Stimulated activated naive CD8-positive, alpha-beta T cell treated with anti-CD3 and anti-CD28 coated beads, Interleukin-15, amount 100 ng/mL, for 72 hours (primary cell): ENCODE measurements around the gene MBD3.

Experiments
- ATAC-seq: fragments of 150-1000 bp; cut with Tn5 transposase; 2 replicates; pipeline ENCODE4 v1.10.0; 2021; ENCODE audit warnings: mild to moderate bottlenecking, moderate library complexity
- DNase-seq, 2 donors: peaks; one replicate each; pipeline ENCODE4 v3.0.0; 2021 to 2022
- H3K27ac Mint-ChIP-seq, 2 donors: one replicate each; pipeline ENCODE4 v1.8.0; 2022; ENCODE audit warnings: mild to moderate bottlenecking in 2 of 2, mixed read lengths in 2 of 2, moderate library complexity in 2 of 2
- H3K27me3 Mint-ChIP-seq: one replicate; pipeline ENCODE4 v1.8.0; 2022; ENCODE audit warnings: mixed read lengths
- H3K4me1 Mint-ChIP-seq: one replicate; pipeline ENCODE4 v1.8.0; 2022; ENCODE audit warnings: mild to moderate bottlenecking, mixed read lengths
- H3K4me3 Mint-ChIP-seq, 2 donors: one replicate each; pipeline ENCODE4 v1.8.0; 2022; ENCODE audit warnings: mild to moderate bottlenecking in 2 of 2, mixed read lengths in 2 of 2, moderate library complexity in 1 of 2
- H3K9me3 Mint-ChIP-seq, 2 donors: one replicate each; pipeline ENCODE4 v1.8.0; 2022; ENCODE audit warnings: mixed read lengths in 2 of 2

Gene MBD3

DNA sequence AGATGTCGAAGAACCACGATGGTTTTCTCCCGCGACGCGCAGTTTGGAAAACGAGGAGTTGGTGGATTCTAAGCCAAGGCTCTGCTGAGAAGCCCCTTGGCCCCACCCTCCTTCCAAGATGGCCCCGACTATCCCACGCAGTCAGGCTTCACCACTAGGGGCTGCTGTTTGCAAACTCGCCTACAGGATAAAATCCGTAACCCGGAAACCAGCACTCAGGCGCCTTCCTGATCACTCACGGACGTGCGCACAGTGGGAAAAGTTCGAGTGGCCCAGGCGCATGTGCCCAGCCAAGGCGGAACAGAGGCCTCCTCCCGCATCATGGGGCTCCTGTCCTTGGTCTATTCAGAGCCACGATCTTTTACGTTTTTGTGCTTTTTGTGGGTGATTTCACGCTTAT lies 31.8 kb upstream of the MBD3 start:
- ATAC-seq = peak; percentile 74
- H3K4me1 Mint-ChIP-seq = peaks cover 8% of the 10 kb centered on the region
- peak overlapping the region in 1 of 2 donors; percentile 34 for H3K27ac Mint-ChIP-seq
- no peaks in the 10 kb centered on the region for H3K27me3 Mint-ChIP-seq
- no peak overlapping the region for H3K4me3 Mint-ChIP-seq
- DNase-seq = peak; percentile 34 to 61
- no peaks in the 10 kb centered on the region for H3K9me3 Mint-ChIP-seq

DNA sequence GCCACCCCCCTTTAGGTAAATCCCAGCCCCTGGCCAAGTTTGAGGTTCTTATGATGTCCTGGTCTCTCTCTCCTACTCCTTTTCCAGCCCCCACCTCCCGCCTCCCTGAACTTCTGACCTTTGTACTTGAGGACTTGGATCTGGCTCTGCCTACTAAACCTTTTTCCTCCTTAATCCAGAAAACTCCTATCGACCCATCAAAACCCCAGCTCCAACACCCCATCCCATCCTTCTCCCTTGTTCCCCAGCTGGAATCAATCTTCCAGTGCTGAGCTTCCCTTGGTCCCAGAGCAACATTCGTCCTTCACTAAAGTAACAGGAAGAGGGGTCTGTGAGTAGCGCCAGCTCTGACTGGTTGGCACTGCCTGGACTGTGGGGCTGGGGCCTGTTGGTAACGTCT lies 29.9 kb upstream of the MBD3 start:
- ATAC-seq (no peak), DNase-seq (no peak)
- Mint-ChIP-seq H3K9me3 (no peaks in the 10 kb centered on the region), H3K27me3 (no peaks in the 10 kb centered on the region), H3K27ac (no peak overlapping the region), H3K4me1 (peaks cover 22% of the 10 kb centered on the region), H3K4me3 (no peak overlapping the region)

DNA sequence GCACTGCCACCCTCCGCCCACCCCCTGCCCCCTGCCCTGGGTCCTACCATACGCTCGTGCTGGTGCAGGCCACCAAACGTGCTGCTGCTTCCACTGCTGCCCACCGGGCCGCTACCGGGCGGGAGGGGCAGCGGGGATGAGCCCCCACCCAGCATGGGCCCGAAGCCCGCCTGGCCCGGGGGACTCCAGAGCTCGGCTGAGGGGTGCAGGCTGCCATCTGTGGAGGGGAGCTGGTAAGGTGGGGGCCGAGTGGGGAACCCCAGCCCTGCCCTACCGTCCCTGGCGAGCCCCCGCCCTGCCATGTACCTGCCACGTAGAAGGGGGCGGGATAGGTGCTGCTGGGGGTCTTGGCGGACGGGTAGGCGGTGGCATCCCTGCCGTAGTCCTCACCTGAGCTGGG lies 29.3 kb upstream of the MBD3 start:
- DNase-seq (no peak), ATAC-seq (peak; percentile 6)
- H3K4me3 Mint-ChIP-seq = no peak overlapping the region
- H3K4me1 Mint-ChIP-seq = peaks cover 28% of the 10 kb centered on the region
- no peaks in the 10 kb centered on the region for H3K27me3 Mint-ChIP-seq
- no peak overlapping the region for H3K27ac Mint-ChIP-seq
- no peaks in the 10 kb centered on the region for H3K9me3 Mint-ChIP-seq

DNA sequence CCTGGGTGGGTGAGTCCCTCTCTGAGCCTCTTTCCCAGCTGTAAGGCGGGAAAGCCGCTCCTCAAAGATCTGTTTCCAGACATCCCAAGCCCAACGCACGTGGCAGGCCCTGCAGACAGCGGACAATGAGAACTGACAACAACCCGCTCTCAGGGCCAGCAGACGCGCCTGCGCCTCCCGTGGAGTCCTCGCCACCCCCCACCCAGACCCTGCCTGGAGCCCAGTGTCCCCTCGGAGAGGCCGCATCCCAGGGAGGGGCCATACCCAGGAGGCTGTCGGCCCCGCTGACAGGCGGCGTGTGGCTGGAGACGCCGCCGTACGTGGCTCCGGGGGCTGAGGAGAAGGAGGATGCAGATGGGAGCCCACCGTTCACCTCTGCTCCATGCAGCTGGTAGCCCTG lies 28.9 kb upstream of the MBD3 start:
- H3K9me3 Mint-ChIP-seq = no peaks in the 10 kb centered on the region
- ATAC-seq = peak; percentile 11

DNA sequence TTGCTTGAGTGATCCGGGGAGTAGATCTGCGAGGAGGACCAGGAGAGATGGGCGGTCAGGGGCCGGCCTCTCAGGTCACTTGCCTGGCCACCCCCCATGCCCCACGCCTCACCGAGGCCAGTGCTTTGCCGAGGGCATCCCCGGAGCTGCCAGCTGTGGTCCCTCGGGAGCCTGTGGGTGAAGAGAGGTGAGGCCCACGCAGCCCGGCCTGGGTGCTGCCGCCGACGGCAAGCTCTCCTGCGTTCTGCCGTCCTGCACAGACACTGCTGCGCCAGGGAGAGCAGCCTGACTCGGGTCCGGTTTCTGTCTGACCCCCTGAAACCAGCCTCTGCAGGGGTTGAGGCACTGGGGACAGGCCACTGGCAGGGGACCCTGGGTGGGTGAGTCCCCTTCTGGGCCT lies 28.4 kb upstream of the MBD3 start:
- H3K27me3 Mint-ChIP-seq = no peaks in the 10 kb centered on the region
- DNase-seq (no peak), ATAC-seq (no peak)
- H3K4me1 Mint-ChIP-seq = peaks cover 35% of the 10 kb centered on the region
- H3K9me3 Mint-ChIP-seq = no peaks in the 10 kb centered on the region
- no peak overlapping the region for H3K4me3 Mint-ChIP-seq
- H3K27ac Mint-ChIP-seq = no peak overlapping the region

More for the DNA sequence above, 28.9 kb upstream of the MBD3 start:
- Mint-ChIP-seq H3K27ac (no peak overlapping the region), H3K27me3 (no peaks in the 10 kb centered on the region), H3K4me1 (peaks cover 32% of the 10 kb centered on the region), H3K4me3 (no peak overlapping the region)
- DNase-seq = no peak

DNA sequence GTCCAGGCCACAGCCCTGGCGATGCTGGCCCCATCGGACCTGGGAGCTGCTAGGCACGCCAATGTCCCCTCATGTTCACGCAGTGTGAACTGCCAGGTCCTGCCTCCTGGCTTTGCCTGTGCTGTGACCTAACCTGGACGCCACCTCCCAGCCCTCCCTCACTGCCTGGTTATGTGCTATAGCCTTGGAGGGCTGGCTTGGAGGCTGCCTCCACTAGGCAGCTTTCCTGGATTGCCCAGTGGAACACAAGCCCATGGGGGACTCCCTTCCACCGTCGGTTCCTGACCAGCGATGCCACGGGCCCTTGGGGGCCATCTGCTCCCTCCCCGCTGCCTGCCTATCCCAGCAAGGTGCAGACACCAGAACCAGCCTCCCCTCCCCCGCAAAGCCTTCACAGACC lies 27.8 kb upstream of the MBD3 start:
- H3K4me1 Mint-ChIP-seq = peaks cover 35% of the 10 kb centered on the region
- no peaks in the 10 kb centered on the region for H3K27me3 Mint-ChIP-seq
- DNase-seq = no peak
- ATAC-seq = no peak
- no peak overlapping the region for H3K27ac Mint-ChIP-seq
- no peaks in the 10 kb centered on the region for H3K9me3 Mint-ChIP-seq
- H3K4me3 Mint-ChIP-seq = no peak overlapping the region

DNA sequence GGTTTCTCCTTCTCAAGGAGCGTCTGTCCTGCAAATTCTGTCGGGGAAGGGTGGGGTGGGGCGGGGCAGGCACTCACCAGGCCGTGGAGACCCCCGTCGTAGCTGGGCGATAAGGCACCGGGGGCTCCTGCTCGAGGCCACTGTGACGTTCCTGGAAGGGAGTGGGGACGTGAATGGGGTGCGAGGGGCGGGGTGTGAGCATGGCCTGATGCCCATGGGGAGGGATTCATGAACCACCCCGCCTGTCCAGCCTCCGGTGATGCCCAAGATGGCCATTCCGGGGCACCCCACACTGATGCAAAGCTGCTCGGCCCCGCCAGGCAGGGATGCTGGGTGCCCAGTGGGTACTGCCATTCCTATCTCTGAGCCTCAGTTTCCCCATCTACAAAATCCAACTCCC lies 27.0 kb upstream of the MBD3 start:
- no peak for ATAC-seq
- H3K4me1 Mint-ChIP-seq = peaks cover 34% of the 10 kb centered on the region
- H3K4me3 Mint-ChIP-seq = no peak overlapping the region
- no peak overlapping the region for H3K27ac Mint-ChIP-seq
- DNase-seq = no peak
- no peaks in the 10 kb centered on the region for H3K27me3 Mint-ChIP-seq
- no peaks in the 10 kb centered on the region for H3K9me3 Mint-ChIP-seq

DNA sequence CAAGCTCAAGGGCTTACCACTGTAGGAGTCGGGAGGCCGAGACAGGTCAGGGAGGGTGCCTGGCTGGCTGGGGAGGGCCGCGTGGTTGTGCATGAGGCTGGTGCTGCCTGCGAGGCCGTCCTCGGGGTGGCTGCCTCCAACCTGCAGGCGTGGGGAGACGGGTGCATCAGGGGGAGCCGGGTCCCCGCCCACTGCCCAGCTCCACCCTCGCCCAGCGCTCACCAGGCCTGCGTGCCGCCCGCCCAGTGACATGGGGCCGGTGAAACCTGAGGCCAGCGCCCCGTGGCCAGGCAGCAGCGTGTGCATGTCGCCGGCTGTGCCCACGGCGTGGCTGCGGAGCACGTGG lies 26.4 kb upstream of the MBD3 start:
- Mint-ChIP-seq H3K27ac (peak overlapping the region in 1 of 2 donors; percentile 64), H3K9me3 (no peaks in the 10 kb centered on the region), H3K4me1 (peaks cover 36% of the 10 kb centered on the region), H3K4me3 (no peak overlapping the region), H3K27me3 (no peaks in the 10 kb centered on the region)
- ATAC-seq (no peak), DNase-seq (no peak)

DNA sequence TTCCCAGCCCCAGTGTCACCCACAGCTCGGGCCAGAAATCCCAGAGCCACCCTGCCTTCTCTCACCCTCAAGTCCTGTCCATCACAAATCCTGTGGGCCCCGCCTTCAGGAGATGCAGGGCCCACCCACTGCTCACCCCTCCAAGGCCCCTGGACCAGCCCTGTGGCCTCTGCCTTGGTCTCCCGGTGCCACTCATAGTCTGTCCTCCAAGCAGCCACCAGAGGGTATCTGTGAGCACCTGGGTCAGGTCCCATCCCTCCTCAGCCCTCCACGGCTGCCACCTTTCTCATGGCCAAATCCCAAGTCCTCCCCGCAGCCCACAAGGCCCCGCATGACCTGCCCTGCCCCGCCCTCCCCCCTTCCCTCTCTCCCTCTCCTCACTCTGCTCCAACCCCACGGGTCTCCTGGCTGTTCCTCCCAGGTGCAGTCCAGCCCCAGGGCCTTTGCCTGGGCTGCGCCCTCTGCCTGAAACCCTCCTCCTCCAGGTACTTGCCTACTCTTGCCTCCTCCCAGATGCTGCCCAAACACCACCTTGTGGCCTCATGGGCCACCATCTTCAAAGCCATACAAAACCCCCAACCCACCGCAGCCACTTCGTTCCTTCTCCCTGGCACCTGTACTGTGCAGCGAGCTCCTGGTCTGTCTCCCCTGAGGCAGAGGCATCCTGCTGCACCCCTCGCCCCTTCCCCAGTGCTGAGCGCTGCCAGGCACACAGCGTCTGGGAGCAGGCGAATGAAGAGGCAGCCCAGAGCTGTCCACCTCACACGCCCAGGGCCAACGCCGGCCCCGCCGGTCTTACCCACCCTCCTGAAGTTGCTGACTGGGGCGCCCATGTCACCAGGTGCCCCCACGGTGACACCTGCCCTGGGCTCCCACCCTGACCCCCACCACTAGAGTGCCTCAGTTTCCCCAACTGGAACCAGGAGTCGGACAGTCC lies 25.8 kb upstream of the MBD3 start:
- peak overlapping the region in 1 of 2 donors; percentile 14 for H3K4me3 Mint-ChIP-seq
- ATAC-seq = peak; percentile 70
- DNase-seq = peak; percentile 24 to 42
- peak overlapping the region in 1 of 2 donors; percentile 64 for H3K27ac Mint-ChIP-seq
- no peaks in the 10 kb centered on the region for H3K9me3 Mint-ChIP-seq
- peaks cover 41% of the 10 kb centered on the region for H3K4me1 Mint-ChIP-seq
- no peaks in the 10 kb centered on the region for H3K27me3 Mint-ChIP-seq

DNA sequence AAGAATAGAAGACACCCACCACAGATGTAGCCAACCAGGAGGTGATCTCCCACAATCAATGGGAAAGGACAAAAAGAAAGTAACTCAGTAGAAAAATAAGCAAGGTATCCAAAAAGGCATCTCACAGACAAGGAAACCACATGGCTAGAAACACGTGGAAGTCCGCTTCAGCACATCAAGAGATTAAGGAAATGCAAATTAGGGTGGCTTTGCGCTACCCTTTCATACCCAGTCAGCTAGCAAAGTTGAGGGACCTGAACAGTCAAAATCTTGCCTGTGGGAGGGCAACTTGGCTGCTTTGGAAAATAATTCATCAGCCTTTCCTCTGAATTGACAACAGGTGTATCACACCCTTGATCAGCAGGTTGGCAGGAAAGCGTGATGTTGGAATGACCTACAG lies 24.2 kb upstream of the MBD3 start:
- Mint-ChIP-seq H3K27ac (peak overlapping the region in 1 of 2 donors; percentile 69), H3K4me3 (no peak overlapping the region)

DNA sequence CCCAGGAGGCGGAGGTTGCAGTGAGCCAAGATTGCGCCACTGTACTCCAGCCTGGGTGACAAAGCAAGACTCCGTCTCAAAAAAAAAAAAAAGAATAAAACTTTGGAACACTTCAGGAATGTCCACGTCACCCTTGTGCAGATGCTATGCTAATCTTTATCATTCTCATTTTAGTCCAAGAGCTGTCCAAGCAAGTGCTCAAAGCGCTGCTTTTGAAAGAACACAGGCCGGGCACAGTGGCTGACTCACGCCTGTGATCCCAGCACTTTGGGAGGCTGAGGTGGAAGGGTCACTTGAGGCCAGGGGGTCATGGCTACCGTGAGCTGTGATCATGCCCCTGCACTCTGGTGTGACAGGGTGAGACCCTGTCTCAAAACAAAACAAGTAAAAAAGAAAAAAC lies 23.7 kb upstream of the MBD3 start:
- no peak for ATAC-seq
- Mint-ChIP-seq H3K9me3 (no peaks in the 10 kb centered on the region), H3K4me3 (no peak overlapping the region), H3K4me1 (peaks cover 54% of the 10 kb centered on the region), H3K27me3 (no peaks in the 10 kb centered on the region), H3K27ac (peak overlapping the region in 1 of 2 donors; percentile 72)
- DNase-seq = no peak

More for the DNA sequence above, 24.2 kb upstream of the MBD3 start:
- Mint-ChIP-seq H3K4me1 (peaks cover 51% of the 10 kb centered on the region), H3K27me3 (no peaks in the 10 kb centered on the region), H3K9me3 (no peaks in the 10 kb centered on the region)
- no peak for DNase-seq
- no peak for ATAC-seq

DNA sequence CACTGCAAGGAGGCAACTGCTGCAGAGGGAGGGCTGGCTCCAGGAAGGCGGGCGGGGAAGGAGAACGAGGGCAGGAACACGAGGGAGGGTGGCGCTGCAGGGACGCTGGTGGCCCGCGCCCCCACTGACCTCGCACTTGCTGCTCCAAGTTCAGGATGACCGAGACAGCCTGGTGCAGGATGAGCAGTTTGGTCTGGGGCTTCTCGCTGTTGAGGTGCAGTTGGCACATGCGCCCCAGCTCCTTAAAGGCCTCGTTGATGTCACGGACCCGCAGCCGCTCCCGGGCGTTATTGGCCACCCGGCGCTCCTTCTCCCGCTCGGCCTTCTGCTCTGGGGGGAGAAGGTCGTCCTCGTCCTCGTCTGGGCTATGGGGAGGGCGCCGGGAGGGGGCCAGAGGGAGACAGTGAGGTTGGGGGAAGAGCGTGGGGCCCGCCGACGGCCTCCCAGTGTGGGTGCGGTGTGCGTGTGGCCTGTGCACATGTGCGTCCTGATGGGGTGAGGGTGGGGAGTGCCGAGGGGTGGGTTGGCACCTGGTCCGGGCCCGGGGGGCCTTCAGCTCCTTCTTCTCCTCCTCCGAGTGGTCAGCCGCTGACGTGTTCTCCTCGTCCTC lies 22.6 kb upstream of the MBD3 start:
- Mint-ChIP-seq H3K4me1 (peaks cover 66% of the 10 kb centered on the region), H3K27ac (no peak overlapping the region), H3K4me3 (no peak overlapping the region), H3K27me3 (no peaks in the 10 kb centered on the region), H3K9me3 (no peaks in the 10 kb centered on the region)
- DNase-seq (no peak), ATAC-seq (no peak)

DNA sequence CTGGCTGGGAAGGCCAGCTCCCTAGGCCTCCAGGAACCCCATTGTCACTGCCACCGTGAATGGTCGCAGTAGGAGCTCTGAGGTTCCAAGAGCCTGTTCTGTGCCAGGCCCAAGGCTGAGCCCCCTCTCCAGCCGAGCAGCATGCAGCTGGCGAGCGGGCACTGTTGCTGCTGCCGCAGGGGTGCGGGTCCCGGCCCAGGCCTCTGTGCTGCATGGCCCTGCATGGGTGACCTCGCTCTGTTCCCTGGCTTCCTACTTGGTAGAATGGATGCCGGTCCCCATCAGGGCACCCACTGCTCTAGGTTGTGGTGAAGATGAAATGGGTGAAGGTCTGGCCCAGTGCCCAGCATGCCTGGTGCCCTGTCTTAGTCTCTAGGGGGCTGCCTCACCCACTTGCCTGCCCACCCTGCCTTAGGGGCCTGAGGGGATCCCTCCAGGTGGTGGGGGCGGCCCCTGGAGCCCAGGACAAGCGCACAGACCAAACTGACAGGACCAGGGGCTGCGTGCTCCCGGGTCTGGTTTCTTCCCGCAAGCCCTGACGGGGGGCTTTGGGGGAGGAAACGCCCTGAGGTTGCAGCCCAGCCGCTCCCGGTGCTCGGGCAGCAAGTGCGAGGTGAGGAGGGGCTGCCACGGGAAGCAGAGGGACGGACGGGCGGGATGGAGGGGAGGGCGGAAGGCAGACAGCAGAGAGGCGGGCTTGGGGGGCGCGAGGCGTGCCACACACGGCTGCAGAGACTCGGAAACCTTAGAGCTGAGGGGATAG lies 21.3 kb upstream of the MBD3 start:
- peaks cover 79% of the 10 kb centered on the region for H3K4me1 Mint-ChIP-seq
- no peak for DNase-seq
- H3K27me3 Mint-ChIP-seq = no peaks in the 10 kb centered on the region
- H3K9me3 Mint-ChIP-seq = no peaks in the 10 kb centered on the region
- H3K4me3 Mint-ChIP-seq = no peak overlapping the region
- H3K27ac Mint-ChIP-seq = peak overlapping the region in 1 of 2 donors; percentile 55
- ATAC-seq = no peak

DNA sequence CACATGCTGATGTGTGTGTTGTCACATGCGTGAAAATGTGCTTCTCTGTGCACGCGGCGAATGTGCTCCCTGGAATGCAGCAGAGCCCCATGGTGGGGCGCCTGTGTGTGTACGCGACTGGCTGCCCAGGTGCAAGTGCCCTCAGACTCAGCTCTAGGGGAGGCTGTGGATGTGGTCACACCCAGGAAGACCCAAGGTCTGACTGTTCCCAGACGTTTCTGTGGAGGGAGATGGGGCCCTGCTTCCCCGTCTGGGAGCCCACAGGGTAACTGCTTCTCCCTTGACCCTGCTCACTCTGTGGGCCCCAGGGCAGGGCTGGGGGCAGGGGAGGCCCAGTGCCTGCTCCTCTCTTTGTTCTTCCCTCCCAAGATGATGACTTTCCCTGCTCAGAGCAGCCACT lies 20.5 kb upstream of the MBD3 start:
- no peak overlapping the region for H3K4me3 Mint-ChIP-seq
- ATAC-seq (no peak), DNase-seq (no peak)
- no peaks in the 10 kb centered on the region for H3K27me3 Mint-ChIP-seq
- peaks cover 79% of the 10 kb centered on the region for H3K4me1 Mint-ChIP-seq
- H3K9me3 Mint-ChIP-seq = no peaks in the 10 kb centered on the region
- peak overlapping the region in 1 of 2 donors; percentile 92 for H3K27ac Mint-ChIP-seq

DNA sequence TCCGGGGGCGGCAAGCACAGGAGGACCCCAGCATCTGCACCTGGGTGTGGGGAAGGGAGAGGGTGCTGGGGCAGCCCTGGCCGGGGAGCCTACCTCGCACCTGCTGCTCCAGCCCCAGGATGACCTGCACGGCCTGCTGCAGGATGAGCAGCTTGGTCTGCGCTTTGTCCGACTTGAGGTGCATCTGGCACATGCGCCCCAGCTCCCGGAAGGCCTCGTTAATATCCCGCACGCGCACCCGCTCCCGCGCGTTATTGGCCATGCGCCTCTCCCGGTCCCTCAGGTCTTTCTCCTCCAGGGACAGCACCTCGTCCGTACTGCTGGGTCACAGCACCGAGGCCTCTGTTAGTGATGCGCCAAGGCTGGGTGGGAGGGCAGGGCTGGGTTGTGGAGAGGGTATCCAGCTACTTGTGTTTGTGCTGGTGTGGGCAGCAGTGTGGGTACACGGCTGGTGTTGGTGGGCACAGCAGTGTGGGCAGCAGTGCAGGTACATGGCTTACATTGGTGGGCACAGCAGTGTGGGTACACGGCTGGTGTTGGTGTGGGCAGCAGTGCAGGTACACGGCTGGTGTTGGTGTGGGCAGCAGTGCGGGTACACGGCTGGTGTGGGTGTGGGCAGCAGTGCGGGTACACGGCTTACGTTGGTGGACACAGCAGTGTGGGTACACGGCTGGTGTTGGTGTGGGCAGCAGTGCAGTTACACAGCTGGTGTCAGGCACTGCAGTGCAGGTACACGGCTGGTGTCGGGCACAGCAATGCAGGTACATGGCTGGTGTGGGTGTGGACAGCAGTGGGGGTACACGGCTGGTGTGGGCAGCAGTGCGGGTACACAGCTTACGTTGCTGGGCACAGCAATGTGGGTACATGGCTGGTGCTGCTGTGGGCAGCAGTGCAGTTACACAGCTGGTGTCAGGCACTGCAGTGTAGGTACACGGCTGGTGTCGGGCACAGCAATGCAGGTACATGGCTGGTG lies 19.7 kb upstream of the MBD3 start:
- DNase-seq (no peak), ATAC-seq (no peak)
- Mint-ChIP-seq H3K4me1 (peaks cover 72% of the 10 kb centered on the region), H3K9me3 (no peaks in the 10 kb centered on the region), H3K4me3 (no peak overlapping the region), H3K27ac (no peak overlapping the region), H3K27me3 (no peaks in the 10 kb centered on the region)
